ENCODE data around the gene TERF2IP. TPM values are rescaled to one million over a fixed set of nuclear protein-coding genes. Genes with fewer than 3 reads are reported as not detected.
A peak's percentile ranks its signal among the peaks of the same experiment; 100 is the strongest.

Gene TERF2IP
- total RNA-seq, 1 donor = 42.5 TPM

DNA sequence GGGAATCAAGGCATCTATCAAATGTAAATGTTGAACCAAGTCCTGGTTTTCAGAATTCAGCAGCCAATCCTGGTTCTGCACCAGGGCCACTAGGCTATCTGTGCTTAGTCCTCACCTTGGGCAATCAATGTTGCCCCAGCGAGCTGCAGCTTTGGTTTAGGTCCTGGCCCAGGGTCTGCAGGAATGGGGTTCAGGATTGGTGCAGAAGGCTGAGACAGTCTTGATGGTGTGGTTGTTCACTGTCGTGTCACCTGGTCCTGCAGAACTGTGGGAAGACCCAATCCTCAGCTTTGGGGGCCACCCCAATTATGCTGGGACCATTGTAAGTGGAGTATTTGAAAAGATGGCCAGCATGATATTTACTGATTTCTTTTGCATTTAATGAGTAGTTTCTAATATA lies 10.6 kb downstream of the TERF2IP start:
- H3K4me3 ChIP-seq (ENCODE audit: low read depth, low read length) = no peak overlapping the region
- DNase-seq (ENCODE audit: low read depth) = no peak
- TF ChIP-seq, protein P1, sequence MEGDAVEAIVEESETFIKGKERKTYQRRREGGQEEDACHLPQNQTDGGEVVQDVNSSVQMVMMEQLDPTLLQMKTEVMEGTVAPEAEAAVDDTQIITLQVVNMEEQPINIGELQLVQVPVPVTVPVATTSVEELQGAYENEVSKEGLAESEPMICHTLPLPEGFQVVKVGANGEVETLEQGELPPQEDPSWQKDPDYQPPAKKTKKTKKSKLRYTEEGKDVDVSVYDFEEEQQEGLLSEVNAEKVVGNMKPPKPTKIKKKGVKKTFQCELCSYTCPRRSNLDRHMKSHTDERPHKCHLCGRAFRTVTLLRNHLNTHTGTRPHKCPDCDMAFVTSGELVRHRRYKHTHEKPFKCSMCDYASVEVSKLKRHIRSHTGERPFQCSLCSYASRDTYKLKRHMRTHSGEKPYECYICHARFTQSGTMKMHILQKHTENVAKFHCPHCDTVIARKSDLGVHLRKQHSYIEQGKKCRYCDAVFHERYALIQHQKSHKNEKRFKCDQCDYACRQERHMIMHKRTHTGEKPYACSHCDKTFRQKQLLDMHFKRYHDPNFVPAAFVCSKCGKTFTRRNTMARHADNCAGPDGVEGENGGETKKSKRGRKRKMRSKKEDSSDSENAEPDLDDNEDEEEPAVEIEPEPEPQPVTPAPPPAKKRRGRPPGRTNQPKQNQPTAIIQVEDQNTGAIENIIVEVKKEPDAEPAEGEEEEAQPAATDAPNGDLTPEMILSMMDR (IDR thresholded peaks at IDR 0.05; ENCODE audit: insufficient read depth, low read length) = no peak

DNA sequence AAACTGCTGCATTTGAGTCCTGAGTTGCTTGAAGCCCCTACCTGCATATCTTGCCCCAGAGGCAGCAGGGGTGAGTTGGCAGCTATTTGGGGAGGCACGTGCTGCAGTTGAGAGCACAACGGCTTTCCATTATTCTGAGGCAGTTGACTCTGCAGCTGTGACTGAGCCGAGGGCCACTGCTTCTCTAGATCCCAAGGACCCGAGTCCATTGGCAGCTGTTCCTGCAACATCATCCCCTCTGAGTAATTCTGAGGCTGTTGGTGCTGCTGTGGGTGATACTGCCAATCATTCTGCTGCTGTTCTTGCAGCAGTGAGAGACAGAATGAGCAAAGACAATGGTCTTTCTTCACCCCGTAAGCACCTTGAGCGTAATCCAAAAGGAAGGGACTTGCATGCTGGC lies 12.7 kb downstream of the TERF2IP start:
- TF ChIP-seq, protein P1 (IDR thresholded peaks at IDR 0.05; ENCODE audit: insufficient read depth, low read length) = no peak
- H3K4me3 ChIP-seq (ENCODE audit: low read depth, low read length) = no peak overlapping the region
- DNase-seq (ENCODE audit: low read depth) = no peak

DNA sequence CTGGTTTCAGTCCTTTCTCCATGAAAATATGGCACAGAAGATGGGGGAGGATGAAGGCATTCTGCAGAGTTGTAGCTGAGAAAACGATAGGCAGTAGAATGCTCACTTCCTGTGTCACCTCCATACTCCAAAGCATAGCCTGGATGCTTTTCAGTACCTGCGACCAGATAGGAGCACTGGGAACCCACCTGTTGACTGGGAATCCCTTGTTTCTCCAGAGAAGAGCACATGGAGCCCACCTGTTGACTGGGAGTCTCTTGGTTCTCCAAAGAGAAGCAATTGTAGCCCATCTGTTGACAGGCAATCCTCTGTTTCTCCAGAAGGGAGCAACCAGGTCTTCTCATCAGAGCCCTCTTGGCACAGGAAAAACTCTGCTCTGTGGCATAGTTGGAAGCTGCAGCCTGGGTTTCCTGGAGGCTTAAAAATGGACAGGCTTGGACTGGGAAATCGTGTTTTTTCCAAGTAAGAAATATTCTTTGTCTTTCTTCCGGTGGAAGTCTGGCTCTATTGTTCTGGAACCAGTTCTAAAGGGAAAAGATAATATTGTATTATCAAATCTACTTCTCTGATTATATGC lies 13.2 kb downstream of the TERF2IP start:
- peak; percentile 5 for DNase-seq (ENCODE audit: low read depth)

DNA sequence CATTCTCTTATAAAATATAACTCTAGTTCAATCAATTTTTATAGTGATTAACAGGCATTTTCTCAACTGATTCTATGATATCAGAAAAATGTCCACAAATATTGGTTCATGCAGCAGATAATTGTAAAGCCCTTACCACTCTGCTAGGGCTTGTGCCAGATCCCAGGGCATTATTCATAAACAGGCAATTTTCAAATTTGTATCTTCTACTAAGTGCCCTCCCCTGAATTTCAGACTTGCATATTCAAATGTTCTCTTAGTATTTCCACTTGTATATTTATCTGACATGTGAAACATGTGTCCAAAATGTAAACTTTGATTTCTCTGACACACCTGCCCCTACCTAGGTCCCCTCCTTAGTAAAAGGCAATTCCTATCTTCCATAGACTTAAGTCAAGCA lies 19.9 kb downstream of the TERF2IP start:
- DNase-seq (ENCODE audit: low read depth) = no peak
- TF ChIP-seq, protein P1 (IDR thresholded peaks at IDR 0.05; ENCODE audit: insufficient read depth, low read length) = no peak
- H3K4me3 ChIP-seq (ENCODE audit: low read depth, low read length) = no peak overlapping the region

More for the DNA sequence above, 13.2 kb downstream of the TERF2IP start:
- no peak overlapping the region for H3K4me3 ChIP-seq (ENCODE audit: low read depth, low read length)
- TF ChIP-seq, protein P1 (IDR thresholded peaks at IDR 0.05; ENCODE audit: insufficient read depth, low read length) = no peak

DNA sequence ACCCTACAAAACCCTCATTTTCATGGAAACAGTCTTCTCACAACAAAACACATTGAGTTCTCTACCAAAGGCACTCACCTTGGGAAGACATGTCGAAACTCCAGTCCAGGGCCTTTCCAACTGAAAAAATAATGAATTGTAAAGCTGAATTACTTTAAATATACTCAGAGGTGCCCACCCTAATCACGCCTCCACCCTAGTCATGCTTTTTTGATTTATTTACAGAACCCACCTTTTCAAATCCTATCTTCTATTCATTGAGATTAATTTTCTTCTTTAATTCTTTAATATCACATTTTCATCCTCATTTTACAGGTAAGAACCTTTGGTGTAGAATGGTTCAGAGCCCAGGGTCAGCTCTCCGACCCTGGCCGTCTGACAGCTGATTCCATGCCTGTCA lies 29.3 kb downstream of the TERF2IP start, which contains the start of gene CPHXL2:
CPHXL2 (minus strand) TSS at position 101 of the 400 bp plus-strand sequence; CDS start at position 91, 10 bp downstream.
- no peak for DNase-seq (ENCODE audit: low read depth)
- TF ChIP-seq, protein P1 (IDR thresholded peaks at IDR 0.05; ENCODE audit: insufficient read depth, low read length) = no peak

DNA sequence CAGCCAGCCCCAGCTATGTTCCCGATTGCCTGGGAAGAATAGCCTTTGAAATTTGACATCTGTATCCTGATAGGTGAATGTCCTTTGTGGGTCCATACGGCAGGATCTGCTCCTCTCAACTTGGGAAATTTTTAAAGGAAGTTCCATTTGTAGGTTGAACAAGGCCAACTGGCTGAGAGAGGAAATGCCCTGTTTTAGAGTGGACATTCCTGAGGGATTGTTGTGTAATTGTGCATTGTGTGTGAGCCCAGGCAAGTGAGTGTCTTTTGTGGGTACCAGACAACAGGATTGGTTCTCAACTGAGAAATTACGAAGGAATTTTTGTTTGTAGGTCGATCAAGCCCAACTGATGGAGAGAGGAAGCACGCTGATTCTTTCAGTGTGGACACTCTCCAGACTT lies 31.8 kb downstream of the TERF2IP start:
- peak; percentile 11 for DNase-seq (ENCODE audit: low read depth)
- no peak overlapping the region for H3K4me3 ChIP-seq (ENCODE audit: low read depth, low read length)
- TF ChIP-seq, protein P1 (IDR thresholded peaks at IDR 0.05; ENCODE audit: insufficient read depth, low read length) = no peak

More for the DNA sequence above, 29.3 kb downstream of the TERF2IP start, which contains the start of gene CPHXL2:
- H3K4me3 ChIP-seq (ENCODE audit: low read depth, low read length) = no peak within 1 kb of the TSS

DNA sequence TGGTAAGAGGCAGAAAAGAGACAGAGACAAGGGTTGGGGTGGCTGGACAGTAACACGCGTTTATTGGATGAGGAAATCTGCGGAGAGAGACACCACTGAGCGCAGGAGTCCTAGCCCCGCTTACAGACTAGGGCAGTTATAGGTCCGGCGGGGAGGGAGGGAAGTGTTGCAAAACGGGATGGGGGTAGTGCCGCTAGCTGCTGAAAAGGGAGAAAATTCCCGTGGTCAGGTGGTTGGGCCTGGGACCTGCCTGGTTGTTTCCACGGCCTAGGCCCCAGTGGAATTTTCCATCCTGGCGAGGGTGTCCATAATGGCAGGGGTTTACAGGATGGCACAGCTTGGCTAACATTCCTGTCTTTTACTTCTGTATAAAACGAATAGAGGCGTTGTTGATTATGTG lies 34.7 kb downstream of the TERF2IP start:
- TF ChIP-seq, protein P1 (IDR thresholded peaks at IDR 0.05; ENCODE audit: insufficient read depth, low read length) = no peak
- no peak for DNase-seq (ENCODE audit: low read depth)
- H3K4me3 ChIP-seq (ENCODE audit: low read depth, low read length) = no peak overlapping the region
